Tibial nerve (tissue), 4 donors: Measurements from ENCODE around the gene KIF1C. TPM values are rescaled to one million over a fixed set of nuclear protein-coding genes. Genes with fewer than 3 reads are reported as not detected.
A peak's percentile ranks its signal among the peaks of the same experiment; 100 is the strongest.

Experiments used
- DNase-seq, 2 donors: peaks; one replicate each; pipeline ENCODE4 v3.0.0-alpha.2; 2019; ENCODE audit warnings: low spot score in 2 of 2
- H3K27ac ChIP-seq, 4 donors: fragments of 200-600 bp; sonication (generic) in 3 of 4; one replicate each; pipeline ENCODE4 v1.5.1; 2017 to 2019; ENCODE audit warnings: mild to moderate bottlenecking in 1 of 4
- H3K27me3 ChIP-seq, 2 donors: fragments of 200-600 bp; sonication (generic) in 1 of 2; one replicate each; pipeline versions ENCODE4 v1.5.1 to v1.6.0; 2017 to 2019
- H3K36me3 ChIP-seq, 3 donors: fragments of 200-600 bp; sonication (generic); one replicate each; pipeline ENCODE4 v1.5.1; 2018 to 2019
- H3K4me1 ChIP-seq, 4 donors: fragments of 200-600 bp; sonication (generic) in 3 of 4; one replicate each; pipeline ENCODE4 v1.5.1; 2017 to 2019
- H3K4me3 ChIP-seq, 4 donors: fragments of 200-600 bp; sonication (generic) in 3 of 4; one replicate each; pipeline ENCODE4 v1.5.1; 2017 to 2019; ENCODE audit warnings: mild to moderate bottlenecking in 1 of 4, moderate library complexity in 1 of 4
- H3K9me3 ChIP-seq, 4 donors: fragments of 200-600 bp; sonication (generic) in 3 of 4; one replicate each; pipeline ENCODE4 v1.5.1; 2017 to 2019
- CTCF ChIP-seq, 5 experiments: fragments of 200-600 bp in 3 of 5; fragments of 450-650 bp in 2 of 5; sonication (generic) in 3 of 5; IDR thresholded peaks; one replicate each; pipeline ENCODE4 v1.5.1; 2016 to 2019; ENCODE audit warnings: antibody characterized with exemption in 5 of 5, mild to moderate bottlenecking in 3 of 5, moderate library complexity in 2 of 5
- EP300 ChIP-seq, 2 donors: sonication (generic); formaldehyde crosslinking; IDR thresholded peaks; one replicate each; pipeline ENCODE4 v1.6.1; 2017; ENCODE audit warnings: antibody characterized with exemption in 2 of 2, mild to moderate bottlenecking in 1 of 2
- POLR2A ChIP-seq, 2 donors: fragments of 450-650 bp; IDR thresholded peaks; one replicate each; pipeline ENCODE4 v1.6.1; 2017; ENCODE audit warnings: antibody characterized with exemption in 2 of 2, mild to moderate bottlenecking in 2 of 2, moderate library complexity in 2 of 2
- WGBS, 2 donors: methylation state at CpG; one replicate each; pipeline ENCODE4 v1.1.5; 2018; 5-methylcytosine and 5-hydroxymethylcytosine counted together
- total RNA-seq, 4 donors: library from RNA; depleted of rRNA; stranded (reverse); fragments of >200 nt; gene quantifications; one replicate each; pipeline ENCODE4 v1.1.0, GENCODE V29; 2016

KIF1C gene
- total RNA-seq, 4 donors from 2014 or later = 78.0 to 89.7 (median 79.6) TPM

- Histone ChIP-seq H3K9me3 (no peaks in the 10 kb centered on the region), H3K36me3 (no peaks in the 10 kb centered on the region), H3K27ac (peak overlapping the region in 1 of 4 donors; percentile 55), H3K27me3 (no peaks in the 10 kb centered on the region), H3K4me1 (peaks cover 0 to 5% (median 2%) of the 10 kb centered on the region in 4 donors), H3K4me3 (no peak overlapping the region)
- TF ChIP-seq CTCF (IDR thresholded peaks at IDR 0.05) (no peak), EP300 (IDR thresholded peaks at IDR 0.05) (no peak), POLR2A (IDR thresholded peaks at IDR 0.05) (no peak)
- 87 to 88% methylated on average over 5 of the region's 5 CpGs for WGBS, 2 donors
- no peak for DNase-seq
Measured at GRCh38 chr17:5044630-5045029, 46.9 kb downstream of the KIF1C start.

- no peak for DNase-seq
- no peaks in the 10 kb centered on the region for H3K9me3 ChIP-seq
- peaks cover 0 to 12% (median 4%) of the 10 kb centered on the region in 4 donors for H3K4me1 ChIP-seq
- H3K27ac ChIP-seq = peak overlapping the region in 1 of 4 donors; percentile 55
- no peak overlapping the region for H3K4me3 ChIP-seq
- 87 to 88% methylated on average over 6 of the region's 6 CpGs for WGBS, 2 donors
- no peaks in the 10 kb centered on the region for H3K27me3 ChIP-seq
- TF ChIP-seq EP300 (IDR thresholded peaks at IDR 0.05) (no peak), POLR2A (IDR thresholded peaks at IDR 0.05) (no peak), CTCF (IDR thresholded peaks at IDR 0.05) (no peak)
- no peaks in the 10 kb centered on the region for H3K36me3 ChIP-seq
Measured at GRCh38 chr17:5045496-5045895, 47.7 kb downstream of the KIF1C start.

GRCh38 chr17:5047446-5047845 lies 49.7 kb downstream of the KIF1C start:
- TF ChIP-seq EP300 (IDR thresholded peaks at IDR 0.05) (no peak), CTCF (IDR thresholded peaks at IDR 0.05) (no peak), POLR2A (IDR thresholded peaks at IDR 0.05) (no peak)
- H3K36me3 ChIP-seq = no peaks in the 10 kb centered on the region
- H3K27ac ChIP-seq = no peak overlapping the region
- no peak overlapping the region for H3K4me3 ChIP-seq
- H3K9me3 ChIP-seq = no peaks in the 10 kb centered on the region
- peaks cover 0 to 14% (median 4%) of the 10 kb centered on the region in 4 donors for H3K4me1 ChIP-seq
- no peak for DNase-seq
- H3K27me3 ChIP-seq = no peaks in the 10 kb centered on the region
- WGBS, 2 donors = 20 to 27% methylated on average over 2 of the region's 2 CpGs

- no peak for DNase-seq
- H3K9me3 ChIP-seq = no peaks in the 10 kb centered on the region
- 54 to 59% methylated on average over 5 of the region's 5 CpGs for WGBS, 2 donors
- TF ChIP-seq EP300 (IDR thresholded peaks at IDR 0.05) = no peak
- no peak for TF ChIP-seq POLR2A (IDR thresholded peaks at IDR 0.05)
- no peak for TF ChIP-seq CTCF (IDR thresholded peaks at IDR 0.05)
- H3K27me3 ChIP-seq = no peaks in the 10 kb centered on the region
- H3K4me1 ChIP-seq = peaks cover 0 to 14% (median 4%) of the 10 kb centered on the region in 4 donors
- H3K4me3 ChIP-seq = no peak overlapping the region
- H3K27ac ChIP-seq = peak overlapping the region in 3 of 4 donors; percentile 57 to 65 (median 60)
- no peaks in the 10 kb centered on the region for H3K36me3 ChIP-seq
Measured at GRCh38 chr17:5049314-5049841, 51.6 kb downstream of the KIF1C start.

- Histone ChIP-seq H3K9me3 (no peaks in the 10 kb centered on the region), H3K4me3 (no peak overlapping the region), H3K36me3 (no peaks in the 10 kb centered on the region), H3K4me1 (peaks cover 0 to 14% (median 4%) of the 10 kb centered on the region in 4 donors), H3K27me3 (no peaks in the 10 kb centered on the region), H3K27ac (no peak overlapping the region)
- no peak for DNase-seq
- TF ChIP-seq CTCF (IDR thresholded peaks at IDR 0.05) = no peak
- no peak for TF ChIP-seq POLR2A (IDR thresholded peaks at IDR 0.05)
- TF ChIP-seq EP300 (IDR thresholded peaks at IDR 0.05) = no peak
- 48 to 54% methylated on average over 9 of the region's 9 CpGs for WGBS, 2 donors
Measured at GRCh38 chr17:5050278-5050677, 52.5 kb downstream of the KIF1C start.
